GM21529 (cell line): Measurements from ENCODE around the gene SGK1.
"Not testable (repeated sequence)": the region's sequence is repeated elsewhere in the genome, so short reads cannot be mapped to it uniquely, and the experiment has no call there.

ENCODE experiments used
- ATAC-seq: cut with Tn5 transposase; IDR thresholded peaks from one replicate; pipeline ENCODE4 v1.9.1; 2021; ENCODE audit not compliant: unreplicated experiment

The SGK1 gene

DNA sequence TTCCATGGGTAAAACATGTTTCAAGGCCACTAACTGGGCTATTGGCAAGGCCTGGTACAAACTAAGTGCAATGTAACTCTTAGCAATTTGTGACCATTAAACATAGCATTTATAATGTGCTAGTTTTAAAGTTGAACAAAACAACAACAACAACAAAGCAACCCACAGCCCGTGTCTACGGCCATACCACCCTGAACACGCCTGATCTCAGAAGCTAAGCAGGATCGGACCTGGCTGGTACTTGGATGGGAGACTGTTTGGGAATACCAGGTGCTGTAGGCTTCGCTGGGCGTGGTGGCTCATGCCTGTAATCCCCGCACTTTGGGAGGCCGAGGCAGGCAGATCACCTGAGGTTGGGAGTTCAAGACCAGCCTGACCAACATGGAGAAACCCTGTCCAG lies 61.0 kb downstream of the SGK1 start:
- ATAC-seq, result no peak

DNA sequence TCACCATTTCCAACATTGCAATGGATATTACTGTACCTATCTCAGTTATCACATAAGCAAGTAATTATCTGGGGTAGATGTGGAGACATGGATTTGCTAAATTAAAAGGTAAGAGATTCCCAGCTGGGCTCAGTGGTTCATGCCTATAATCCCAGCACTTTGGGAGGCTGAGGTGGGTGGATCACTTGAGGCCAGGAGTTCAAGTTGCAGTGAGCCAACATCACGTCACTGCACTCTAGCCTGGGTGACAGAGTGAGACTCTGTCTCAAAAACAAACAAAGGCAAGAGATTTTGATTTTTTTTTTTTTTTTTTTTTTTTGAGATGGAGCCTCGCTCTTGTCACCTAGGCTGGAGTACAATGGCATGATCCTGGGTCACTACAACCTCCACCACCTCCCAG lies 62.6 kb downstream of the SGK1 start:
- ATAC-seq, result not testable (repeated sequence)

- no peak for ATAC-seq
Measured at GRCh38 chr6:134254118-134254517, 63.8 kb downstream of the SGK1 start.

DNA sequence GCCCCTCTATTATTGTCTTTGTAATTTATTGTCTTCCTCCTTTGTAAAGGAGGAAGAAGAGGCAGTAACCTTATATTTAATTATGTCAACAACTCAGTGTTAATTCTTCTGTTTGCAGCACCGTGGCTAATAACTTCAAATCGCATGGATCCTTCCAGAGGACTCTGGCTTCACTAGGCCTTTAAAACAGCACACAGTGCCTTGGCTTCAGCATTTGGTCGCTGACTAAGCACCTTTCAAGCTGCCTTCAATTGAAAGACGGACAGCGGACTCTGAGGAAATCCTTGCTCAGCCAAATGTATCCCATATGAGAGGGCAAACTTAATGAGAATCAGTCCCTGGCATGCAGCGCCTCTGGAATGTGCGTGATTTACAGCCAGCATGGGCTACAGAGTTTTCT lies 64.2 kb downstream of the SGK1 start:
- no peak for ATAC-seq

DNA sequence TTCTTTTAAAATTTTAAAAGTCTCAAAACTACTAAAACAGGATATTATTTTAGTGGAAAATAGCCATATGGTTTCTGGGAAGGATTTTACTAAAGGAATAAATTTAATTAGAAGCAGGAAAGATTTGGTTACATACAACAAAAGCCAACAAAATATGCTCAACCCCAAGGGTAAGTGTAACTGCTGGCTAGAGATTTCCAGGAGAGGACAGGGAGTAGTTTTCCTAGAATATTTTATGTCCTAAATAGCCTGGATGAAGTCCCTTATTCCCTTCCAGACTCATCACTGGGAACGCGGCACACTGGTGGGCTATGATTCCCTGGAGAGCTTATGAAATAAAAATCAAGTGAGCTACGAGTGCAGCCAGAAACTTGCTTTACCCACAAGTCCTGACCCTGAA lies 66.6 kb downstream of the SGK1 start:
- ATAC-seq, result no peak

DNA sequence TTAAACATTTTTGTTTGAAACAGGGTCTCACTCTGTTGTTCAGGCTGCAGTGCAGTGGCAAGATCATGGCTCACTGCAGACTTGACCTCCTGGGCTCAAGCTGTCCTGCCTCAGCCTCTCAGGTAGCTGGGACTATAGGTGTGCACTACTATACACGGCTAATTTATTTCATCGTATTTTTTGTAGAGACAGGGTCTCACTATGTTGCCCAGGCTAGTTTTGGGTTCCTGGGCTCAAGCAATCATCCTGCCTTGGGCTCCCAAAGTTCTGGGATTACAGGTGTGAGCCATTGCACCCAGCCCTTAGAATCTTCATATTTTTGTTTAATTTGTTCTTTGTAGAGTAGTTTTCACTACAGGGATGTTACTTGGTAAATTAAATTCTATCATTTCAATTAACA lies 67.1 kb downstream of the SGK1 start:
- no peak for ATAC-seq

DNA sequence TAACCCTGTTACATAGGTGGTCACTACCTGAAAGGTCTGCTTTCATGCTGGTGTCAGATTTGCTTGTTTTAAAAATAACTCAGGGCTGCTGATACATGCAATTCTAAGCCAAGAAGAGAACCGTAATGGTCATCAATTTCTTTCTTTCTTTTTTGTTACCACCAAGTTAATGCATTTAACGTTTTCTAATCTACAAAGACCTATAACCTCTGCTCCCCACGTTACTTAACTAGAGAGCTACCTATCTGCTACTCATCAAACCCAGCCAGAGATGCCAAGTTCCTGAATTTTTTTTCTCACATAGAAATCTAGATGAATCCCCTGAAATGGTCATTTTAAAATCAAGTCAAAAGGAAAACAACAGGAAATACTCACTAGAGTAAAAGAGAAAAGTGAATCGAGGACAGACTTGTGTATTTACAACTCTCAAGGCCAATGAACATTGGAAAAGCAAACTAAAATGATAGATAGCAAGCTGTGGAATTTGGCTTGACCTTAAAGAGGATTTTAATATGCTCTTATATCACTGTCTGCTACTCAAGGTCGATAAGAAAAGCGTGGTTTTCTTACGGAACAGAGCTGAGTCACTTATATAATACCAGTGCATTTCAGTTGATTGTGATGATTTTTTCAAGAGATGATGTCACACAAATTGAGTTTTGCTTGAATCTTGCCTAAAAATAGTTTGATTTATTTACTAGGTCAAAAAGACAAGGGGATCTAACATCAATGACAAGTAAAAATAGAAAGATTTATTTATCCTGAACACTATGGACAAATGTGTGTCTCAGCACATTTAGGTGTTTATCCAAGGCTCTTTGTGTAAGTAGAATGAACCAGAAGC lies 67.9 kb downstream of the SGK1 start:
- no peak for ATAC-seq

- no peak for ATAC-seq
Measured at GRCh38 chr6:134249239-134249758, 68.6 kb downstream of the SGK1 start.

- ATAC-seq, result no peak
Measured at GRCh38 chr6:134247844-134248580, 69.9 kb downstream of the SGK1 start.

- ATAC-seq, result peak; percentile 96
Measured at GRCh38 chr6:134247231-134247833, 70.6 kb downstream of the SGK1 start.

DNA sequence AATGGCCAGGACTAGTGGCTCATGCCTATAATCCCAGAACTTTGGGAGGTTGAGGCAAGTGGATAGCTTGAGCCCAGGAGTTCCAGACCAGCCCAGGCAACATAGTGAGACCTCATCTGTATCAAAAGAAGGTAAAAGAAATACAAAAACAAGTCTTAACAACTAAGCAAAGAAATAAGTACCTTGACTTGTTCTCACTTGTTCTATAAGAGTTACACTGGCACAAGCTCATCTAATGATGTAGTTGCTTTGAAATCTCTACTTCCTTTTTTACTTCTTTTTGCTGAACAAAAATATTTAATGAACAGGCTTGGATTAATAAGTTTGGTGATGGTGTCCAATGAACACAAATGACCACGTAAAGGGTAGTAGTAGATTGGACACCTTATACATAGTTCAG lies 72.2 kb downstream of the SGK1 start:
- no peak for ATAC-seq

GRCh38 chr6:134245041-134245440 lies 72.9 kb downstream of the SGK1 start:
- no peak for ATAC-seq

DNA sequence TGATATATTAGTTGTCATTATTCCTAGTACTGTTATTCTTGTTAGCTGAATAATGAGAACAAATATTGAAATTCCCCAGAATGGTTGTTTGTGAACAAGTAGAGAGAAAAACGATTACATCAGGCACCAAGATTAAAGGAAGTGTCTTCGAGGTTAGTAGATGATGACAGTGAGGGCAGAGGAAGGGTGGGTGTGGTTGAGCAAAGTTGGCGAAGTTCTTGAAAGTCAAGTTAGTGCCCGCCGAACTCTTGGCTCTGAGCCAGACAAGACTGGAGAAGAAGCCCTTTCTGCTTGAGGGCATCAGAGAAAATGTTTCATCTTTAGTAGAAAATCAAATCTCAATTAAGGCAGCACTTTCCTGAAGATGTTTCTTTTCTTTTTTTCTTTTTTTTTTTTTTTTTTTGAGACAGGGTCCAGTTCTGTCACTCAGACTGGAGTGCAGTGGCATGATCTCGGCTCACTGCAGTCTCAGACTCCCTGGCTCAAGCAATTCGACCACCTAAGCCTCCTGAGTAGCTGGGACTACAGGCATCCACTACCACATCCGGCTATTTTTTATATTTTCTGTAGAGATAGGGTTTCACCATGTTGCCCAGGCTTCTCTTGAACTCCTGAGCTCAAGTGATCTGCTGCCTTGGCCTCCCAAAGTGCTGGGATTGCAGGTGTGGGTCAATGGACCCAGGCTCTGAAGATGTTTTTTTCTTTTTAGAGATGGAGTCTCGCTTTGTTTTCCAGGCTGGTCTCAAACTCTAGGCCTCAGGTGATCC lies 77.1 kb downstream of the SGK1 start:
- no peak for ATAC-seq

DNA sequence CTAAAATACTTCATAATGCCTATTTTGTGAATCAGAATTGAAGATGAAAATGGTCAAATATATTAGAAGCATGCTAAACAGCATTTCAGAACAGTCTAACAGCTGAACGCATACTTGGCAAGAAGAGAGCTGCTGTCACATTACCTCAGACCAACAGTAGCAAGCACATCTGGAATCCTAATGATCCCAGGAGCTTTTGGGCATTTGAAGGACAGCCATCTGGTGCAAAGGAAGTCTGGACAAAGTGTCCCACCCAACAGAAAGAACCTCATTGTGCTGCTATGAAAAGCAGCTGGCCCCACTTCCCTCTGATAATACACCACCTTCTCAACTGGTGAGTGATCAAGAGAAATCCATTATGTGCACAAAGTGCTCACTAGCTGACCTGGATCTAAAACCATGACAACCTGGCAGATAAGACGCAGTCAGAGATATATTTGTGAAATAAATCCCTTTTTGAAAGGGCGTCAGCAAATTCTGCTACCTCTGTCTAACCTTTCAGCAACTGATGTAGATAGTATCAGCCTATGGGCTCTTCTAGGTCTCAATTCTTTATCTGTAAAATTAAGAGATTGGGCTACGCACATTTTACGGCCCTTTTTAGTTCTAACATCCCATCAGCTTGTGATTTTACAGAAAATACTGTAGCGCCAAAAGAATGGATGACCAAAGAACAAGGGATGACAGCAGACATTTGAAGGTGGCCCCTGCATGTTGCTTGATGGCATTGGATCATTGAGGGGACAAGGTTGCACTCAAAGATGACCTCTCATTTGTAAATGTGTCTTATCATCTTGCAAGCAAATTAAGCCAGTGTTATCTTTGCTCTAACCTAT lies 78.7 kb downstream of the SGK1 start:
- no peak for ATAC-seq

DNA sequence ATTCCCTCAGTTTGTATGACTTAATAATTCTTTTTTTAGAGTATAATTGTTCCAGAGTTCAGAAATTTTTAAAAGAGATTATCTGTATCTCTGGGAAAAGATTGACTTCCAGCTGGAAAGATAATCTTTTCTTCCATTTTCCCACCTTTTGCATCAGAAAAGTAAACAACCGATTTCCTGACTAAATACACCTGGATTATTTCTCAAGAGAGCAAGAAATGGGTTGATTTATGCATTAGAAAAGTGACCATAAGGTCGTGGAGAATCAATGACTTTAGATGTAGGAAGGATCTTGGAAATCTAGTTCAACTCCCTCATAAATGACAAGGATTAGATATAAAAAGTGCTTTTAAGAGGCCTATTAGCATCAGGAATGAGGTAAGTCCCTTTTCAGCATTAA lies 79.9 kb downstream of the SGK1 start:
- ATAC-seq, result no peak

DNA sequence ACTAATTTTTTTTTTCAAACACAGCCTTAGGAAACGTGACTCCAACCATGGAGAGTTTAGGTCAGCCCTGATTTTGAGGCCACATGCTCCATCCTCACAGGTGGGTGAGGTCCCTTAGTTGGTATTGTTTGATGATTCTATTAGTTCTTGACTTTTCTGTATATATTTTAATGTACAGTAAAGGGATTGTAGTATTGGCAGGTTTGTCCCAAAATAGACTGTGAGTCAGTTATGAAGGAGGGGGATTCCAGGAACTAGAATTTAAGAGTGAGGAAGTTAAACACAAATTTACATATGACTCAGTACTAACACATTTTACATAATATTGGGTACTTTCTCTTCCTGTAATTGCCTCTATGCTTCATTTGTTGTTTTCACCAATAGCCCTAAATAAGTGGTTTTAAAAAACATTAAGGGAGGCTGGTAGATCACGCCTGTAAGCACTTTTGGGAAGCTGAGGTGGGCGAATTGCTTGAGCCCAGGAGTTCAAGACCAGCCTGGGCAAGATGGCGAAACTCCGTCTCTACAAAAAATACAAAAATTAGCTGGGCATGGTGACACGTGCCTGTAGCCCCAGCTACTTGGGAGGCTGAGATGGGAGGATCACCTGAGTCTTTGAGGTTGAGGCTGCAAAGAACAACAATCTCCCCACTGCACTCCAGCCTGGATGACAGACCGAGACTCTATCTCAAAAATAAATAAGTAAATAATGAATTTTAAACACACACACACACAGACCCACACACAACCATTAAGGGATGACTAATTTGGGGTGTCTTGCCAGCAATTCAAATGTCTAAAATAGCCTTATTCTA lies 81.8 kb downstream of the SGK1 start:
- ATAC-seq, result peak; percentile 95

DNA sequence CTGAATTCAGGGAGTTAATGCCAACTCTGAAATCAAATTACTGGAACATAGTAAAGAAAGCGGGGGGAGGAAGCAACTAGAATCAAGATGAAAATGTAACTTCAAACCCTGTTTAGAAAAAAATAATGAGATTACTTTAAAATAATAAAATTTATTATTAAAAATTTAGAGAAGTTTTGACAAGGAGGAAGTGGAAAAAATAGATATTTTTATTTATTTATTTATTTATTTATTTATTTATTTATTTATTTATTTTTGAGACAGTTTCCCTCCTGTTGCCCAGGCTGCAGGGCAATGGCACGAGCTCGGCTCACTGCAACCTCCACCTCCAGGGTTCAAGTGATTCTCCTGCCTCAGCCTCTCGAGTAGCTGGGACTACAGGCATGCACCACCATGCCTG lies 82.6 kb downstream of the SGK1 start:
- ATAC-seq, result not testable (repeated sequence)

DNA sequence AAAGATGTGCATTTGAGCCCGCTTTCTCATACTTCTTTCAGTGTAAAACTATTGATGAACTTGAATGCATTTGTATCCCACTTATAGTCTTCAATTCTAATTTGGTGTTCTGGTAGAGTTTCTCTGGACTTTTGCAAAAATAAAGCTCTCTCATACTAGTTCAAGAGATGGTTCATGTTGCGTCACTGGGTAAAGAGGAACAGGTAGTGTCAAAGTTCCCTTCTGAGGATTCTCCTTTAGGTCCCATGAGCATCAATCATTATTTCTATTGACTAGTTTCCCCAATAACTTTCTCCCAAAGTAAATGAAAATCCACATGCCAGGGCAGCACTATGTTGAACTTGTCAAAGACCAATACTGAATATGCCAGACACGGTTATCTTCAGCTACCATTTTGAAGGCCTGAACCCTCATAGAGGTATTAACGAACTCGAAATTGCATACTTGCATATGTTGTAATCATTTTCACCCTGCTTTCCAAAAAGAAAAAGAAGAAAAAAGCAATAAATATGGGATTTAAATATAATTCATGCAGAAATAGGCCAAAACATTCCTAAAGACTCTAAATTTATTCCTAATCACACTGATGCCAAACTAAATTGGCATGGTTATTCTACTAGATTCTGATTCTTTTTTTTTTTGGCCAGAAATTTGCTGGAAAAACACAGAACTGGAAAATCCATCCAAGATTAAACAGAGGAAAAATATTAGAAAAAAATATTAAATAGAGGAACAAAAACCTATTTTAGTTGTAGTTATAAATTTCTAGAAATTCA lies 84.5 kb downstream of the SGK1 start:
- no peak for ATAC-seq

- ATAC-seq, result no peak
Measured at GRCh38 chr6:134230940-134231339, 87.0 kb downstream of the SGK1 start.
